Measurements from ENCODE around the gene SH3BP1. TPM values are rescaled to one million over a fixed set of nuclear protein-coding genes. Genes with fewer than 3 reads are reported as not detected.

The SH3BP1 gene
- 11.7 and 13.8 TPM in 2 replicates for total RNA-seq

GRCh38 chr22:37639070-37639760 lies at the start of gene SH3BP1:
Gene SH3BP1, plus strand, starts transcription at chr22:37639669. Its CDS starts 119 bp downstream, at chr22:37639788.

GRCh38 chr22:37608477-37609239 lies 30.8 kb upstream of the SH3BP1 start, which contains the start of gene GGA1:
Gene GGA1, plus strand, starts transcription at chr22:37608834. Its CDS starts 27 bp downstream, at chr22:37608861.

GRCh38 chr22:37658133-37659065 lies 18.9 kb downstream of the SH3BP1 start, which contains the start of gene PDXP:
Gene PDXP, plus strand, starts transcription at chr22:37658723. Its CDS starts 60 bp downstream, at chr22:37658783.

GRCh38 chr22:37674951-37675929 lies 35.8 kb downstream of the SH3BP1 start, which contains the start of gene LGALS1:
Gene LGALS1, plus strand, starts transcription at chr22:37675636. Its CDS starts 67 bp downstream, at chr22:37675703.

GRCh38 chr22:37686002-37686982 lies 46.8 kb downstream of the SH3BP1 start, which contains the start of gene NOL12:
Gene NOL12, plus strand, starts transcription at chr22:37686343. Its CDS starts 50 bp downstream, at chr22:37686393.

GRCh38 chr22:37696657-37697537 lies 57.4 kb downstream of the SH3BP1 start, which contains the start of gene TRIOBP:
Gene TRIOBP, plus strand, starts transcription at chr22:37697048. Its CDS starts 4,318 bp downstream, at chr22:37701366.

Small RNA genes lying within 50 kb of the gene (small RNA-seq; reads per million reads assigned to genes)
- gene RN7SL385P (ENCODE audit: low replicate concordance): not detected

Other genes starting within 250 kb of the SH3BP1 start
- 0.66 and 1.4 TPM in 2 replicates for gene ELFN2, start 212.2 kb upstream of the SH3BP1 start, total RNA-seq
- 0.43 TPM in 1 of 2 replicates, not detected in the other for gene MFNG, start 153.3 kb upstream of the SH3BP1 start, total RNA-seq
- 2.8 and 3.9 TPM in 2 replicates for gene CARD10, start 120.3 kb upstream of the SH3BP1 start, total RNA-seq
- 36.8 and 37.6 TPM in 2 replicates for gene CDC42EP1, start 79.2 kb upstream of the SH3BP1 start, total RNA-seq
- not detected in 2 replicates for gene LGALS2, start 59.6 kb upstream of the SH3BP1 start, total RNA-seq
- gene GGA1, start 30.8 kb upstream of the SH3BP1 start, total RNA-seq: 40.7 and 50.3 TPM in 2 replicates
- gene PDXP, start 19.1 kb downstream of the SH3BP1 start, total RNA-seq: 3.9 and 29.9 TPM in 2 replicates
- gene LGALS1, start 36.0 kb downstream of the SH3BP1 start, total RNA-seq: 4,884 and 6,707 TPM in 2 replicates
- 19.8 and 31.7 TPM in 2 replicates for gene NOL12, start 46.7 kb downstream of the SH3BP1 start, total RNA-seq
- gene TRIOBP, start 57.4 kb downstream of the SH3BP1 start, total RNA-seq: 265 and 271 TPM in 2 replicates
- 21.3 and 27.8 TPM in 2 replicates for gene GCAT, start 168.3 kb downstream of the SH3BP1 start, total RNA-seq
- gene GALR3, start 183.7 kb downstream of the SH3BP1 start, total RNA-seq: not detected in 2 replicates
- gene ANKRD54, start 204.7 kb downstream of the SH3BP1 start, total RNA-seq: 23.9 and 53.0 TPM in 2 replicates
- gene EIF3L, start 209.8 kb downstream of the SH3BP1 start, total RNA-seq: 293 and 364 TPM in 2 replicates

All from placental pericyte (primary cell).